Osteoblast (primary cell): ENCODE data around the gene RPS21. TPM values are rescaled to one million over a fixed set of nuclear protein-coding genes. Genes with fewer than 3 reads are reported as not detected.

Experiments used
- DNase-seq: peaks from one replicate; pipeline ENCODE4 v3.0.0; 2011; ENCODE audit warnings: low spot score, mixed read lengths; ENCODE audit not compliant: insufficient read length; ENCODE audit errors: missing footprints
- H2AFZ ChIP-seq: 2 replicates; pipeline ENCODE4 v1.6.0; 2011; ENCODE audit warnings: mild to moderate bottlenecking, low read length
- H3K27ac ChIP-seq: 2 replicates; pipeline ENCODE4 v1.5.1; 2011; ENCODE audit warnings: mild to moderate bottlenecking, low read depth, low read length, moderate library complexity
- H3K27me3 ChIP-seq: 2 replicates; pipeline ENCODE4 v1.6.0; 2012; ENCODE audit warnings: mild to moderate bottlenecking, control low read depth, inconsistent platforms, low read length, moderate library complexity; ENCODE audit not compliant: insufficient read depth
- H3K36me3 ChIP-seq: 2 replicates; pipeline ENCODE4 v1.5.1; 2011; ENCODE audit warnings: mild to moderate bottlenecking, low read length, control low read depth, moderate library complexity; ENCODE audit not compliant: insufficient read depth
- H3K4me1 ChIP-seq: 2 replicates; pipeline ENCODE4 v1.5.1; 2011; ENCODE audit warnings: mild to moderate bottlenecking, low read length, control low read depth, moderate library complexity; ENCODE audit not compliant: insufficient read depth
- H3K4me2 ChIP-seq: 2 replicates; pipeline ENCODE4 v1.6.0; 2011; ENCODE audit warnings: mild to moderate bottlenecking, low read length; ENCODE audit not compliant: insufficient read depth
- H3K4me3 ChIP-seq: fragments of 200-600 bp; sonication (generic); 3 replicates; pipeline ENCODE4 v1.5.1; 2012; ENCODE audit warnings: mild to moderate bottlenecking, low read length, inconsistent platforms; ENCODE audit not compliant: insufficient read depth
- H3K79me2 ChIP-seq: 2 replicates; pipeline ENCODE4 v1.6.0; 2012; ENCODE audit warnings: mild to moderate bottlenecking, low read length, control low read depth, inconsistent platforms; ENCODE audit not compliant: insufficient read depth
- H3K9me3 ChIP-seq: 2 replicates; pipeline ENCODE4 v1.5.1; 2011; ENCODE audit warnings: low read depth, low read length, control low read depth
- H4K20me1 ChIP-seq: 2 replicates; pipeline ENCODE4 v1.6.0; 2012; ENCODE audit warnings: mild to moderate bottlenecking, low read length, control low read depth; ENCODE audit not compliant: insufficient read depth
- total RNA-seq: library from RNA; depleted of rRNA; stranded (reverse); fragments of >200 nt; gene quantifications from 2 replicates; pipeline ENCODE4 v1.2.3, GENCODE V29; 2012
- TF ChIP-seq, protein P1 (sequence below): IDR thresholded peaks from 2 replicates; pipeline ENCODE4 v1.5.1; 2011; ENCODE audit warnings: mild to moderate bottlenecking, low read depth, low read length, moderate library complexity; ENCODE audit errors: extremely low read depth

RPS21 gene
- total RNA-seq, 1 donor: 460 TPM

DNA sequence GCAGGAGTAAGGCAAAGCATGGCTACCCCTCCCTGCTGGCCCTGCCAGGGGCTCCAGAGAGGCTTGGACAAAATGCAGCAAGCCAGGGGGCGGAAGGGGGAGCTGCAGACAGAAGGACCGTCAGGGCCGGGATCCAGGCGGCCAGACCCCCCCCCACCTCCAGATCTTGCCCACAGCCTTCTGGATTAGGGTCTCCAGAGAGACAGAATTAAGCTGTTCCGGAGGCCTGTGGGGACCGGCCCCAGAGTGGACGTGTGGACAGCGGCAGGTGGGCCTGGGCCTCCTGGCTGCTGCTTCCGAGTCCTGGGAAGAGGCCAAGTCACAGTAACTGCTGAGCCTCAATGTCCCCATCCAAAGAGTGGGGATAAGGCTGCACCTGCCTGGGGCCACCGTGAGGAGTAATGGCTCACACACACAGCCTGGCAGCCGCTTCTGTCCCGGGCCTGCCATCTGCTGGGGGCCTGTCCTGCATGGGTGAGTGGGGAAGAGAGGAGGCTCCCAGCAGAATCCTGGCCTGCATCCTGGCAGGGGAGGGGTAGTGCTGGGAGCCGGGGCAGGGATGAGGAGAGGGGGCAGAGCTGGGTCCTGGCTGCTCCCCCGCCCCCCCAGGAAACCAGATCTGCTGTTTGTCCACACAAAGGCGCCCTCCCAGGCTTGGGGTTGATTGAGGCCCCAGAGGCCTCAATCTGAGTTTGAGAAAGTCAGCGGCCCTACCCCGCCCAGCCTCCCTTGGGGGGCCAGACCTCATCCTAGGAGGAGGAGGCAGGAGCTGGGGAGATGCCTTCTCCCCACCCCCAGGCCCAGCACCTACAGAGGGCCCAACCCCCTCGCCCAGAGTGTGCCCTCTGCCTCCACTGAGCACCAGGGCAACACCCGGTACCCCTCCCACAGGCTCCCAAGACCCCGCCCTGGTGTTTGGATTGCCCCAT, 23.6 kb upstream of the RPS21 start:
- Histone ChIP-seq H3K4me2 (no peak overlapping the region), H3K27ac (no peak overlapping the region), H3K4me1 (peaks cover 11% of the 10 kb centered on the region)

GRCh38 chr20:62363920-62364851, 22.7 kb upstream of the RPS21 start:
- TF ChIP-seq, protein P1, sequence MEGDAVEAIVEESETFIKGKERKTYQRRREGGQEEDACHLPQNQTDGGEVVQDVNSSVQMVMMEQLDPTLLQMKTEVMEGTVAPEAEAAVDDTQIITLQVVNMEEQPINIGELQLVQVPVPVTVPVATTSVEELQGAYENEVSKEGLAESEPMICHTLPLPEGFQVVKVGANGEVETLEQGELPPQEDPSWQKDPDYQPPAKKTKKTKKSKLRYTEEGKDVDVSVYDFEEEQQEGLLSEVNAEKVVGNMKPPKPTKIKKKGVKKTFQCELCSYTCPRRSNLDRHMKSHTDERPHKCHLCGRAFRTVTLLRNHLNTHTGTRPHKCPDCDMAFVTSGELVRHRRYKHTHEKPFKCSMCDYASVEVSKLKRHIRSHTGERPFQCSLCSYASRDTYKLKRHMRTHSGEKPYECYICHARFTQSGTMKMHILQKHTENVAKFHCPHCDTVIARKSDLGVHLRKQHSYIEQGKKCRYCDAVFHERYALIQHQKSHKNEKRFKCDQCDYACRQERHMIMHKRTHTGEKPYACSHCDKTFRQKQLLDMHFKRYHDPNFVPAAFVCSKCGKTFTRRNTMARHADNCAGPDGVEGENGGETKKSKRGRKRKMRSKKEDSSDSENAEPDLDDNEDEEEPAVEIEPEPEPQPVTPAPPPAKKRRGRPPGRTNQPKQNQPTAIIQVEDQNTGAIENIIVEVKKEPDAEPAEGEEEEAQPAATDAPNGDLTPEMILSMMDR: no peak
- Histone ChIP-seq H3K4me1 (peaks cover 16% of the 10 kb centered on the region), H3K4me2 (no peak overlapping the region), H3K9me3 (no peaks in the 10 kb centered on the region), H3K4me3 (no peak overlapping the region), H3K27ac (no peak overlapping the region), H3K79me2 (no peaks in the 10 kb centered on the region), H3K36me3 (no peaks in the 10 kb centered on the region), H3K27me3 (peaks cover 25% of the 10 kb centered on the region), H2AFZ (no peak overlapping the region), H4K20me1 (peaks cover 2% of the 10 kb centered on the region)
- peak; percentile 93 for DNase-seq

More for the DNA sequence above, 23.6 kb upstream of the RPS21 start:
- TF ChIP-seq, protein P1: no peak
- Histone ChIP-seq H3K4me3 (no peak overlapping the region), H3K9me3 (no peaks in the 10 kb centered on the region), H2AFZ (no peak overlapping the region), H3K79me2 (no peaks in the 10 kb centered on the region), H3K36me3 (no peaks in the 10 kb centered on the region), H4K20me1 (peaks cover 2% of the 10 kb centered on the region), H3K27me3 (peaks cover 22% of the 10 kb centered on the region)
- peak; percentile 85 for DNase-seq

DNA sequence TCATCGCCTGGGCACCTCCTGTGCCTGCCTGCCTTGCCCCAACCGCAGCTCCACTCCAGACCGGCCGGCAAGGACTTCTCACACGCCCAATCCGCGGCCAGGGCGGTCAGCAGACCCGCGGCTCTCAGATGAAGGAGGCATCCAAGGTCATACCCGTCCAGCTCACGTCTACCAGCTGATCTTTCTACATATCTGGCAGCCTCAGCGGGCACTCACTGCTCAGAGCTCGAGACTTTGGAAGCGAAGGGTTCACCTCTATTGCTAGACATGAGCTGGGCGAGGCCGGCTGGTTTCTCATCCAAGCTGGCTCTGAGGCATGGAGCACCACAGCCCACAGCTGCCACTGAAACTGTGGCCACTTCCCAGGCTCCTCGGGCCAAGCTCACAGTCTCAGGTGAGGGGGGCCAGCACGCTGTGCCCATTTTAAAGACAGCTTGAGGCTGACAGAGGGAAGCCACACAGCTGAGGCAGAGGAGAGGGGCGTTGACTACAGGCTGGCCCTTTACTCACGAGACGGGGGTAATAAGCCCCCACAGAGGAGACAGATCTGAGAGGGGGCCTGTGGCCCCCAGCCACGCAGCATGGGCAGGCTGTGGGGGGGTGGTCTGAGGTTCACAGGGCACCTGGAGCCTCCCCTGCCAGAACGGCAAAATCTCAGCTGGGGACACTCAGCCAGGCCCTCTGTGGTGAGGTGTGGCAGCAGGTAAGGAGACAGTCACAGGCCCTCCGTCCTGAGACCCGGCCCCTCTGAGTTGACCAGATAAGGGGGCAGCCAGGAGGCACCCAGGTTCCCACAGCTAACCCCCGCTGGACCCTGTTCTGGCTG, 21.8 kb upstream of the RPS21 start:
- Histone ChIP-seq H3K4me2 (no peak overlapping the region), H3K79me2 (no peaks in the 10 kb centered on the region), H3K27ac (no peak overlapping the region), H3K4me3 (no peak overlapping the region), H4K20me1 (peaks cover 2% of the 10 kb centered on the region), H2AFZ (no peak overlapping the region), H3K27me3 (peaks cover 25% of the 10 kb centered on the region), H3K9me3 (no peaks in the 10 kb centered on the region), H3K4me1 (peaks cover 25% of the 10 kb centered on the region), H3K36me3 (no peaks in the 10 kb centered on the region)
- TF ChIP-seq, protein P1: no peak
- peak; percentile 83 for DNase-seq
